SK-N-MC (cell line): ENCODE data around the gene CDC45.

ENCODE experiments used
- DNase-seq: peaks from one replicate; pipeline ENCODE4 v3.0.0-alpha.2; 2011; ENCODE audit warnings: low read depth, low spot score
- H3K27ac ChIP-seq: fragments of 200-600 bp; sonication (generic); 2 replicates; pipeline ENCODE4 v1.5.1; 2016; ENCODE audit warnings: mixed run types
- H3K36me3 ChIP-seq: fragments of 200-600 bp; sonication (generic); 2 replicates; pipeline ENCODE4 v1.6.1; 2017; ENCODE audit warnings: antibody characterized with exemption, low read length, mixed read lengths; ENCODE audit not compliant: insufficient read depth
- H3K4me3 ChIP-seq: fragments of 200-600 bp; sonication (generic); 2 replicates; pipeline ENCODE4 v1.5.1; 2016
- H3K9ac ChIP-seq: fragments of 200-600 bp; sonication (generic); 2 replicates; pipeline ENCODE4 v1.8.0; 2017; ENCODE audit warnings: mixed run types, mixed read lengths; ENCODE audit not compliant: insufficient read length
- H3K9me3 ChIP-seq: fragments of 200-600 bp; sonication (generic); 2 replicates; pipeline ENCODE4 v1.6.1; 2017; ENCODE audit warnings: low read depth, mild to moderate bottlenecking, antibody characterized with exemption, low read length, moderate library complexity, mixed read lengths
- EZH2 ChIP-seq: fragments of 200-600 bp; sonication (generic); IDR thresholded peaks from one replicate; pipeline ENCODE4 v1.6.1; 2017; ENCODE audit warnings: antibody characterized with exemption
- FOXP2 ChIP-seq: optimal IDR thresholded peaks from 2 replicates; pipeline ENCODE3; 2011; ENCODE audit warnings: mild to moderate bottlenecking, moderate library complexity; ENCODE audit not compliant: insufficient read depth; ENCODE audit errors: extremely low read length, control extremely low read depth
- POLR2AphosphoS5 ChIP-seq: IDR thresholded peaks from 2 replicates; pipeline ENCODE4 v1.6.1; 2012; ENCODE audit warnings: mild to moderate bottlenecking, low read depth, low read length, borderline replicate concordance

Gene CDC45

GRCh38 chr22:19503367-19503766, 23.6 kb downstream of the CDC45 start:
- Histone ChIP-seq H3K27ac (no peak overlapping the region), H3K36me3 (no peaks in the 10 kb centered on the region; the same call in 1 of the 2 replicates), H3K9me3 (no peaks in the 10 kb centered on the region), H3K9ac (no peak overlapping the region), H3K4me3 (no peak overlapping the region)
- DNase-seq = no peak
- TF ChIP-seq FOXP2 = no peak
- no peak for TF ChIP-seq POLR2AphosphoS5
- no peak for TF ChIP-seq EZH2

GRCh38 chr22:19503869-19504268, 24.1 kb downstream of the CDC45 start:
- DNase-seq = no peak
- TF ChIP-seq FOXP2 (no peak), POLR2AphosphoS5 (no peak), EZH2 (no peak)
- no peaks in the 10 kb centered on the region; the same call in 1 of the 2 replicates for H3K36me3 ChIP-seq
- H3K4me3 ChIP-seq = no peak overlapping the region
- H3K9me3 ChIP-seq = no peaks in the 10 kb centered on the region
- H3K27ac ChIP-seq = no peak overlapping the region
- no peak overlapping the region for H3K9ac ChIP-seq

GRCh38 chr22:19504900-19505734, 25.4 kb downstream of the CDC45 start:
- no peaks in the 10 kb centered on the region; the same call in 1 of the 2 replicates for H3K36me3 ChIP-seq
- no peaks in the 10 kb centered on the region for H3K9me3 ChIP-seq
- TF ChIP-seq FOXP2 = no peak
- no peak for TF ChIP-seq EZH2
- no peak for TF ChIP-seq POLR2AphosphoS5
- H3K9ac ChIP-seq = no peak overlapping the region
- no peak overlapping the region for H3K4me3 ChIP-seq
- no peak for DNase-seq
- no peak overlapping the region for H3K27ac ChIP-seq

GRCh38 chr22:19505735-19506126, 26.0 kb downstream of the CDC45 start:
- no peak for TF ChIP-seq FOXP2
- TF ChIP-seq POLR2AphosphoS5 = no peak
- no peak for TF ChIP-seq EZH2
- Histone ChIP-seq H3K27ac (no peak overlapping the region), H3K9ac (no peak overlapping the region), H3K4me3 (no peak overlapping the region), H3K9me3 (no peaks in the 10 kb centered on the region), H3K36me3 (no peaks in the 10 kb centered on the region; the same call in 1 of the 2 replicates)
- DNase-seq = no peak

- TF ChIP-seq FOXP2 (no peak), POLR2AphosphoS5 (no peak)
- H3K9ac ChIP-seq = no peak overlapping the region
- no peaks in the 10 kb centered on the region; the same call in 1 of the 2 replicates for H3K36me3 ChIP-seq
- no peak for DNase-seq
- no peak overlapping the region for H3K4me3 ChIP-seq
- no peak overlapping the region for H3K27ac ChIP-seq
- no peaks in the 10 kb centered on the region for H3K9me3 ChIP-seq
These were observed 26.5 kb downstream of the CDC45 start for GRCh38 chr22:19506212-19506611.

DNA sequence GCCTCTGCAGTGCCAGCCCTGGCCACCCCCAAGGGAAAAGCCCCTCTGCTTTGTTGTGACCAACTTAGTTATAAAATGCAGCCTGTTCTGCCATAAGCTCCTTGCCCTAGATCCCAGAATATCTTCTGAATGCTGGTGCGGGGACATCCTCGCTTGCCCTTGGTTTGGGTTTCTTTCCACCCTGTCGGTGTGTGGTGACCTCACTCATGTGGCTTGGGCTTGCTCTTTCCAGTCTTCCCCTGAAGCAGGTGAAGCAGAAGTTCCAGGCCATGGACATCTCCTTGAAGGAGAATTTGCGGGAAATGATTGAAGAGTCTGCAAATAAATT, 27.8 kb downstream of the CDC45 start:
- no peak for DNase-seq

DNA sequence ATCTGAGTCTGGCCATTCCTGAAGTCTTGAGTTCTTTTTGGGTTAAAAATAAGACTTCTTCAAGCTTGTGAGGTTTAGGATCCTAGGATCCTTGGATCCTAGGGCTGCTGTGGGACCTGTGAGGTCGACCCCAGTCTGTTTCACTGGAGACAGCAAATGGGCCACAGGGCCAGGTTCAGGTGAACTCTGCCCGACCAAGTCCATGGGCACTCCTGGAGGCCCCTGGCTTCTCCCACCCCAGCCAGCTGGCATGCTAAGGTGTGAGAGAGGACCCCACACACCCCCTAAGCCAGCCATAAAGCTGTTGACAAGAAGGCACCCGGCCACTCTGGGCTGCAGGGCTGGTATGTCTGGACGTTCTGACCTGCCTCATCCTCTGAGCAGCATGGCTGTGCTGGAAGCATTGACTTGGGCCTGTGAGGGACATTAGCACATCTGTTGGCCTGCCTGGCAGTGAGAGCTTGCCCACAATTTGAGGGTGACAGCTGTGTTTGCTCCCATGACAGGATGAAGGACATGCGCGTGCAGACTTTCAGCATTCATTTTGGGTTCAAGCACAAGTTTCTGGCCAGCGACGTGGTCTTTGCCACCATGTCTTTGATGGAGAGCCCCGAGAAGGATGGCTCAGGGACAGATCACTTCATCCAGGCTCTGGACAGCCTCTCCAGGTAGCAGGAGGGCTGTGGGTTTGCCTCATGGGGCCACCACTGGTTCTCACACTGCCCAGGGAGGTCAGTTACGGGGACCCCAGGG, 28.5 kb downstream of the CDC45 start:
- TF ChIP-seq FOXP2 (no peak), POLR2AphosphoS5 (no peak), EZH2 (no peak)
- no peaks in the 10 kb centered on the region for H3K9me3 ChIP-seq
- no peak for DNase-seq
- no peak overlapping the region for H3K9ac ChIP-seq
- H3K36me3 ChIP-seq = peaks cover 17% of the 10 kb centered on the region
- no peak overlapping the region for H3K4me3 ChIP-seq
- H3K27ac ChIP-seq = no peak overlapping the region

More for the DNA sequence above, 27.8 kb downstream of the CDC45 start:
- no peak overlapping the region for H3K27ac ChIP-seq
- no peaks in the 10 kb centered on the region for H3K9me3 ChIP-seq
- H3K36me3 ChIP-seq = peaks cover 10% of the 10 kb centered on the region
- TF ChIP-seq EZH2 (no peak), POLR2AphosphoS5 (no peak), FOXP2 (no peak)
- no peak overlapping the region for H3K9ac ChIP-seq
- H3K4me3 ChIP-seq = no peak overlapping the region

DNA sequence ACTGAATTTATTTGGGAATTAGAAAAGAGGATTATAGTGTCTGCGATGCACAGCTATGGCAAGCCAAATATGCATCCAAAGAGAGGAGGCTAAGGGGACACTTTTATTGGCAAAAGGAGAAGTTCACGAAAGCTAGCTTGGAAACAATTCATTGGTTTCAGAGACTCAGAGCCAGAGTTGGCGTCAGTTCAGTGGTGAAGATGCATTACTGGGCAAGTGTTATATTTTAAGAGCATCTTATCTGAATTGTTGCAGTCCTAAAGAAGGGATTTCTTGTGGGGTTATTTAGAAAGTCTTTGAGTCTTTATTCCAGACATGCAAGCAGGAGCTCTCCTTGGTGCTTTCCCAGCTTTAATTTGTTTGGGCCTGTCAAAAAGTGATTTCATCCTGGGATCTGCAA, 29.5 kb downstream of the CDC45 start:
- Histone ChIP-seq H3K9ac (no peak overlapping the region), H3K36me3 (peaks cover 27% of the 10 kb centered on the region), H3K4me3 (no peak overlapping the region), H3K9me3 (no peaks in the 10 kb centered on the region), H3K27ac (no peak overlapping the region)
- TF ChIP-seq POLR2AphosphoS5 (no peak), EZH2 (no peak), FOXP2 (no peak)
- no peak for DNase-seq
